Spleen (tissue), 11 donors: ENCODE results near the gene SNX13. TPM values are rescaled to one million over a fixed set of nuclear protein-coding genes. Genes with fewer than 3 reads are reported as not detected.

Source experiments
- DNase-seq: peaks from one replicate; pipeline ENCODE4 v3.0.0-alpha.2; 2020
- H3K27ac ChIP-seq, 8 donors: fragments of 200-600 bp; sonication (generic) in 7 of 8; 1 replicate in 4 of 8; 2 replicates in 4 of 8; pipeline versions ENCODE4 v1.5.0 to v1.8.0; 2016 to 2021; ENCODE audit warnings: inconsistent platforms in 4 of 8, mild to moderate bottlenecking in 4 of 8, moderate library complexity in 1 of 8
- H3K27me3 ChIP-seq, 7 donors: fragments of 200-600 bp; sonication (generic) in 6 of 7; replicated peaks in 1 of 7; 1 replicate in 4 of 7; 2 replicates in 3 of 7; pipeline versions ENCODE4 v1.5.0 to v1.8.0; 2016 to 2021; ENCODE audit warnings: inconsistent platforms in 3 of 7, mild to moderate bottlenecking in 1 of 7
- H3K36me3 ChIP-seq, 6 donors: fragments of 200-600 bp; sonication (generic) in 5 of 6; 1 replicate in 4 of 6; 2 replicates in 2 of 6; pipeline versions ENCODE4 v1.5.0 to v1.8.0; 2016 to 2021; ENCODE audit warnings: inconsistent platforms in 2 of 6
- H3K4me1 ChIP-seq, 6 donors: fragments of 200-600 bp; sonication (generic) in 5 of 6; 1 replicate in 3 of 6; 2 replicates in 3 of 6; pipeline versions ENCODE4 v1.5.0 to v1.8.0; 2016 to 2021; ENCODE audit warnings: inconsistent platforms in 3 of 6
- H3K4me3 ChIP-seq, 8 donors: fragments of 200-600 bp; sonication (generic) in 7 of 8; 1 replicate in 4 of 8; 2 replicates in 4 of 8; pipeline versions ENCODE4 v1.5.0 to v1.8.0; 2016 to 2021; ENCODE audit warnings: inconsistent platforms in 4 of 8, mild to moderate bottlenecking in 4 of 8, moderate library complexity in 2 of 8
- H3K9me3 ChIP-seq, 8 donors: fragments of 200-600 bp; sonication (generic) in 7 of 8; 1 replicate in 4 of 8; 2 replicates in 4 of 8; pipeline versions ENCODE4 v1.5.0 to v1.8.0; 2016 to 2021; ENCODE audit warnings: inconsistent platforms in 4 of 8
- POLR2A ChIP-seq, 3 donors: fragments of 450-650 bp; IDR thresholded peaks; one replicate each; pipeline ENCODE4 v1.5.1; 2017; ENCODE audit warnings: antibody characterized with exemption in 3 of 3, mild to moderate bottlenecking in 1 of 3
- POLR2AphosphoS5 ChIP-seq, 3 donors: sonication (generic); formaldehyde crosslinking; IDR thresholded peaks; one replicate each; pipeline ENCODE4 v1.5.1; 2017; ENCODE audit warnings: antibody characterized with exemption in 3 of 3
- WGBS, 5 donors: extraction: QIAGEN DNeasy Blood & Tissue Kit in 3 of 5; methylation state at CpG; one replicate each; pipeline versions ENCODE4 v1.1.5 to v1.1.7; 2013 to 2018; 5-methylcytosine and 5-hydroxymethylcytosine counted together
- intact Hi-C: fragments of 100-400 bp; cut with DNase I; formaldehyde crosslinking; loops from one replicate; pipeline ENCODE4 v1.15.0; 2023; ENCODE audit warnings: low total_unique reads
- polyA plus RNA-seq, 3 donors: library from polyadenylated mRNA; stranded (reverse); fragments of 200-250 nt; gene quantifications; one replicate each; pipeline ENCODE4 v1.2.1, GENCODE V29; 2013
- total RNA-seq, 7 donors: library from RNA; depleted of rRNA in 3 of 7; stranded (reverse); fragments of >200 nt in 3 of 7; fragmentation: NEBNext Ultra II Directional in 4 of 7; extraction: Animal tissue kit (Norgen Biotek cat#: 25700) in 4 of 7; gene quantifications; one replicate each; pipeline versions ENCODE4 v1.1.0 to v1.2.1, GENCODE V29; 2016 to 2021
- TF ChIP-seq, protein P1 (sequence below), 11 experiments: fragments of 200-600 bp in 7 of 11; fragments of 450-650 bp in 4 of 11; sonication (generic) in 4 of 11; IDR thresholded peaks in 8 of 11; conservative IDR thresholded peaks in 3 of 11; 1 replicate in 7 of 11; 2 replicates in 4 of 11; pipeline versions ENCODE4 v1.4.0 to v1.8.0; 2016 to 2021; ENCODE audit warnings: antibody characterized with exemption in 11 of 11, inconsistent platforms in 4 of 11, mild to moderate bottlenecking in 1 of 11
- donor health status: healthy with polysubstance abuse.
- donor health status: DM: no; HTN: no; CAD: no; lungs with moderate emphysema.
- donor health status: DM: no; HTN: no; CAD: no.
- donor health status: Bipolar disorder and iron deficiency.
- donor health status: healthy.
- donor health status: DM: no; HTN: no; CAD: no.
- donor health status: DM: yes; HTN: yes; CAD: no.

SNX13 gene
- total and polyA plus RNA-seq, 10 donors: 5.7 to 79.8 (median 55.8) TPM

DNA sequence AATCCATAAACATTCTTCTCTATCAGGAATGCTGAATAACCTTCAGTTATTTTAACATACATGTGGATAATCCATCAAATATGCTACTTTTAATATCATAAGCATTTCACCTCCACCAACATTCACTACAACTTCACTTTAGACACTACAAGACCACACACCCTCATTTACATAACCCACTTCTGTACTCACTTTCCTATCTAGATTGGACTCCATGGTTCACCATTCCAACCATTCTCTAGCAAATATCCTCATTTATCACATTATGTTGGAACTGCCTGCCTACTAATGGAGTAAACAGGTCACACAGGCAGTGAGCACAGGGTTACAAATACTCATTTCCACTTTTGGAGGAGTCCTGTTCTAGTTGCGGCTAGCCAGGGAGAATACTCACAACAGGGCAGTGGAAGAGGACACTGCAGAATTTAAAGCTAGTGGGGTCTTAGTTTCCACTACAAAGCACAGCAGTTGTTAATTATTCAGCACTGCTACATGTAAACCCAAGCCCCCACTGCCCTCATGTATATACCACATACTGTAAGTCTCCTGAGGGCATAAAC lies 18.4 kb downstream of the SNX13 start:
- Histone ChIP-seq H3K4me3 (no peak overlapping the region), H3K27ac (no peak overlapping the region), H3K27me3 (no peaks in the 10 kb centered on the region), H3K9me3 (peaks cover 2 to 19% (median 17%) of the 10 kb centered on the region in 8 donors), H3K36me3 (no peaks in the 10 kb centered on the region), H3K4me1 (peaks cover 0 to 64% (median 23%) of the 10 kb centered on the region in 6 donors)
- intact Hi-C loops: no loop called here
- no peak for TF ChIP-seq POLR2A (IDR thresholded peaks at IDR 0.05)
- no peak for TF ChIP-seq POLR2AphosphoS5 (IDR thresholded peaks at IDR 0.05)
- TF ChIP-seq, protein P1, sequence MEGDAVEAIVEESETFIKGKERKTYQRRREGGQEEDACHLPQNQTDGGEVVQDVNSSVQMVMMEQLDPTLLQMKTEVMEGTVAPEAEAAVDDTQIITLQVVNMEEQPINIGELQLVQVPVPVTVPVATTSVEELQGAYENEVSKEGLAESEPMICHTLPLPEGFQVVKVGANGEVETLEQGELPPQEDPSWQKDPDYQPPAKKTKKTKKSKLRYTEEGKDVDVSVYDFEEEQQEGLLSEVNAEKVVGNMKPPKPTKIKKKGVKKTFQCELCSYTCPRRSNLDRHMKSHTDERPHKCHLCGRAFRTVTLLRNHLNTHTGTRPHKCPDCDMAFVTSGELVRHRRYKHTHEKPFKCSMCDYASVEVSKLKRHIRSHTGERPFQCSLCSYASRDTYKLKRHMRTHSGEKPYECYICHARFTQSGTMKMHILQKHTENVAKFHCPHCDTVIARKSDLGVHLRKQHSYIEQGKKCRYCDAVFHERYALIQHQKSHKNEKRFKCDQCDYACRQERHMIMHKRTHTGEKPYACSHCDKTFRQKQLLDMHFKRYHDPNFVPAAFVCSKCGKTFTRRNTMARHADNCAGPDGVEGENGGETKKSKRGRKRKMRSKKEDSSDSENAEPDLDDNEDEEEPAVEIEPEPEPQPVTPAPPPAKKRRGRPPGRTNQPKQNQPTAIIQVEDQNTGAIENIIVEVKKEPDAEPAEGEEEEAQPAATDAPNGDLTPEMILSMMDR (IDR thresholded peaks at IDR 0.05 in 8 of 11, conservative IDR thresholded peaks at IDR 0.05 in 3 of 11): no peak
- no peak for DNase-seq
- 96 to 100% (median 99%) methylated on average over 1 of the region's 1 CpG for WGBS, 5 donors

DNA sequence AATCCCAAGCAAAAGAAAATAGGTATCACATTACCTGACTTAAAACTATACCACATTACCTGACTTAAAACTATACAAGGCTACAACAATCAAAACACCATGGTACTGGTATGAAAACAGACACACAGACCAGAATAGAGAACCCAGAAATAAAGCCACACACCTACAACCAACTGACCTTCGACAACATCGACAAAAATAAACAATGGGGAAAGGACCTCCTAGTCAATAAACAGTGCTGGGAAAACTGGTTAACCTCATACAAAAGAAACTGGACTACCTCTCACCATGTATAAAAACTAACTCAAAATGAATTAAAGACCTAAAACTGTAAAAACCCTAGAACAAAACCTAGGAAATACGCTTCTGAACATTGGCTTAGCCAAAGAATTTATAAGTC lies 22.5 kb downstream of the SNX13 start:
- H3K27me3 ChIP-seq: no peaks in the 10 kb centered on the region
- TF ChIP-seq POLR2AphosphoS5 (IDR thresholded peaks at IDR 0.05): no peak
- TF ChIP-seq, protein P1 (IDR thresholded peaks at IDR 0.05 in 8 of 11, conservative IDR thresholded peaks at IDR 0.05 in 3 of 11): no peak
- no peak for TF ChIP-seq POLR2A (IDR thresholded peaks at IDR 0.05)
- H3K36me3 ChIP-seq: no peaks in the 10 kb centered on the region
- H3K4me3 ChIP-seq: no peak overlapping the region
- no peak for DNase-seq
- H3K4me1 ChIP-seq: peaks cover 0 to 40% (median 12%) of the 10 kb centered on the region in 6 donors
- H3K9me3 ChIP-seq: peaks cover 7 to 27% (median 24%) of the 10 kb centered on the region in 8 donors
- H3K27ac ChIP-seq: no peak overlapping the region
- intact Hi-C loops: no loop called here
- 95 to 99% (median 98%) methylated on average over 3 of the region's 3 CpGs for WGBS, 5 donors

DNA sequence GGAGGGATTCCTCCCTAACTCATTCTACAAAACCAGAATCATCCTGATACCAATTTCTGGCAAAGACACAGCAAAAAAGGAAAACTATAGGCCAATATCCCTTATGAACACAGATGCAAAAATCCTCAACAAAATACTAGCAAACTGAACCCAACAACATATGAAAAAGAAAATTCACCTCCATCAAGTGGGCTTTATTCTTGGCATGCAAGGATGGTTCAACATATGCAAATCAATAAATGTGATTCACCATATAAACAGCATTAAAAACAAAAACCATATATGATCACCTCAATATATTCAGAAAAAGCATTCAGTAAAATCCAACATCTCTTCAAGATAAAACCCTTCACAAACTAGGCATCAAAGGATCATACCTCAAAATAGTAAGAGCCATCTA lies 23.5 kb downstream of the SNX13 start:
- no peak for TF ChIP-seq POLR2A (IDR thresholded peaks at IDR 0.05)
- TF ChIP-seq, protein P1 (IDR thresholded peaks at IDR 0.05 in 8 of 11, conservative IDR thresholded peaks at IDR 0.05 in 3 of 11): no peak
- TF ChIP-seq POLR2AphosphoS5 (IDR thresholded peaks at IDR 0.05): no peak
- peaks cover 0 to 33% (median 8%) of the 10 kb centered on the region in 6 donors for H3K4me1 ChIP-seq
- no peak overlapping the region for H3K4me3 ChIP-seq
- H3K27ac ChIP-seq: no peak overlapping the region
- no peaks in the 10 kb centered on the region for H3K27me3 ChIP-seq
- no peak for DNase-seq
- no peaks in the 10 kb centered on the region for H3K36me3 ChIP-seq
- intact Hi-C loops: no loop called here
- H3K9me3 ChIP-seq: peaks cover 7 to 27% (median 24%) of the 10 kb centered on the region in 8 donors

DNA sequence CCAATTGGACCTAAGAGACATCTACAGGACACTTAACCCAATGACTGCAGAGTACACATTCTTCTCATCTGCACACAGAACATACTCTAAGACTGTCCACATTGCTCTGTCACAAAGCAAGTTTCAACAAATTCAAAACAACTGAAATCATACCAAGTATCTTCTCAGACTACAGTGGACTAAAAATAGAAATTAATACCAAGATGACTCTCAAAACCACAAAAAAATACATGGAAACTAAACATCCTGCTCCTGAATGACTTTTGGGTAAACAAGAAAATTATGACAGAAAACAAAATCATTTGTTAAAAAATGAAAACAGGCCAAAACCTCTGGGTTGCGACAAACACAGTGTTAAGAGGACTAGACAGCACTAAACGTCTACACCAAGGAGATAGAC lies 24.5 kb downstream of the SNX13 start:
- no peak overlapping the region for H3K27ac ChIP-seq
- DNase-seq: no peak
- H3K36me3 ChIP-seq: peaks cover 0 to 5% (median 0%) of the 10 kb centered on the region in 6 donors
- 84 to 95% (median 86%) methylated on average over 2 of the region's 2 CpGs for WGBS, 5 donors
- intact Hi-C loops: no loop called here
- H3K4me1 ChIP-seq: peaks cover 0 to 23% (median 0%) of the 10 kb centered on the region in 6 donors
- TF ChIP-seq POLR2AphosphoS5 (IDR thresholded peaks at IDR 0.05) (no peak), POLR2A (IDR thresholded peaks at IDR 0.05) (no peak)
- TF ChIP-seq, protein P1 (IDR thresholded peaks at IDR 0.05 in 8 of 11, conservative IDR thresholded peaks at IDR 0.05 in 3 of 11): no peak
- H3K4me3 ChIP-seq: no peak overlapping the region
- peaks cover 7 to 27% (median 24%) of the 10 kb centered on the region in 8 donors for H3K9me3 ChIP-seq
- H3K27me3 ChIP-seq: no peaks in the 10 kb centered on the region
